ENCODE results near the gene ADCK1.
"Not testable (repeated sequence)": the region's sequence is repeated elsewhere in the genome, so short reads cannot be mapped to it uniquely, and the experiment has no call there.

Gene ADCK1

GRCh38 chr14:77793255-77793654 is 6.7 kb upstream of the ADCK1 start:
- not testable (repeated sequence) for H3K36me3 Mint-ChIP-seq, H3K27ac Mint-ChIP-seq, H3K9me3 Mint-ChIP-seq, H3K27me3 Mint-ChIP-seq, H3K4me1 Mint-ChIP-seq, H3K4me3 Mint-ChIP-seq

DNA sequence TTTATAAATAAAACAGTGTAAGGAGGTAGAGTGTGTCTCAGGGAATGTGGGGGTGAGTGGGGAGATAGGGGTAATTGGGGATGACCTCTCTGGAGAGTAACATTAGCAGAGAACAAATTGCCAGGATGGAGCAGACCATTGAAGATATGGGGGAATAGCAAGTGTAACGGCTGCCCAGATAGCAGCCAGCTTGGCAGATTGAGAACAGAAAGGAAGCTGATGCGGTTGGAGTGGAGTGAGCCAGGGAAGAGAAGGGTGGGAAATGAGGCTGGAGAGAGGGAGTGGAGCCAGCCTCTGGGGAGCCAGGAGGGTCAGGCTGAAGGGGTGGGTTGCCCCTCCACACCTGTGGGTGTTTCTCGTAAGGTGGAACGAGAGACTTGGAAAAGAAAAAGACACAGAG is 5.6 kb upstream of the ADCK1 start:
- no peaks in the 10 kb centered on the region for H3K9me3 Mint-ChIP-seq
- peaks cover 4% of the 10 kb centered on the region for H3K27me3 Mint-ChIP-seq
- H3K4me3 Mint-ChIP-seq, result no peak overlapping the region
- no peaks in the 10 kb centered on the region for H3K36me3 Mint-ChIP-seq
- H3K4me1 Mint-ChIP-seq, result peaks cover 1% of the 10 kb centered on the region
- H3K27ac Mint-ChIP-seq, result no peak overlapping the region

- Mint-ChIP-seq H3K4me1 (peaks cover 10% of the 10 kb centered on the region), H3K4me3 (peak overlapping the region; percentile 88), H3K27ac (peak overlapping the region; percentile 89)
- H3K27me3 Mint-ChIP-seq, H3K36me3 Mint-ChIP-seq, H3K9me3 Mint-ChIP-seq: not testable (repeated sequence)
These were observed 453 bp upstream of the ADCK1 start for GRCh38 chr14:77799456-77799855.

DNA sequence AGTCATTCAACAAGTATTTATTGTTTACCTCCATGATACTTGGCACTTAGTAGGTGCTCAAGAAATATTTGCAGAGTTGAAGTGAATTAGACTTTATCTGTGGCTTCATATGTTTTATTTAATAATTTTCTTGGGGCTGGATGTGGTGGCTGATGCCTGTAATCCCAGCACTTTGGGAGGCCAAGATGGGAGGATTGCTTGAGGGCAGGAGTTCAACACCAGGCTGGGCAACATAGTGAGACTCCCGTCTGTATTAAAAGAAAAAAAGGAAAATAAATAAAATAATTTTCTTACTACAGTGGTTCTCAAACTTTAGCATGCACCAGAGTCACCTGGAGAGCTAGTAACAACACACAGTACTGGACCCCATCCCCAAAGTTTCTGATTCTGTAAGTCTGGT is 905 bp downstream of the ADCK1 start:
- Mint-ChIP-seq H3K4me1 (peaks cover 10% of the 10 kb centered on the region), H3K9me3 (no peaks in the 10 kb centered on the region), H3K36me3 (no peaks in the 10 kb centered on the region), H3K4me3 (peak overlapping the region; percentile 90), H3K27ac (peak overlapping the region; percentile 79), H3K27me3 (no peaks in the 10 kb centered on the region)

DNA sequence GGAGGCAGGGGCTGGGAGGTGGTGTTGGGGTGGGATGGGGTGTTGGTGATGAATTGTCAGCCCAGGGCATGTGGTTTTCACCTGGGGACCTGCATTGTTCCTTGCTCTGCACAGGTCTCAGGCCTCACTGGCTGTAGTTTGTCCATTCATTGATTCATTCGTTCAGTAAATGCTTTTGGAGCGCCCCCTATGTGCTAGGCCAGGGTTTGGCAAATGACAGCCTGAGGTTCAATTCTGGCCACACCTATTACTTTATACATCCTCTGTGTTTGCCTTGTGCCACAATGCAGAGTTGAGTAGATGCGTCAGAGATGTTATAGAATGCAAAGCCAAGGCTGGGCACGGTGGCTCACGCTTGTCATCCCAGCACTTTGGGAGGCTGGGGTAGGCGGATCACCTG is 4.7 kb downstream of the ADCK1 start:
- Mint-ChIP-seq H3K27ac (no peak overlapping the region), H3K4me1 (peaks cover 7% of the 10 kb centered on the region), H3K36me3 (peaks cover 2% of the 10 kb centered on the region), H3K4me3 (no peak overlapping the region), H3K27me3 (no peaks in the 10 kb centered on the region), H3K9me3 (no peaks in the 10 kb centered on the region)

DNA sequence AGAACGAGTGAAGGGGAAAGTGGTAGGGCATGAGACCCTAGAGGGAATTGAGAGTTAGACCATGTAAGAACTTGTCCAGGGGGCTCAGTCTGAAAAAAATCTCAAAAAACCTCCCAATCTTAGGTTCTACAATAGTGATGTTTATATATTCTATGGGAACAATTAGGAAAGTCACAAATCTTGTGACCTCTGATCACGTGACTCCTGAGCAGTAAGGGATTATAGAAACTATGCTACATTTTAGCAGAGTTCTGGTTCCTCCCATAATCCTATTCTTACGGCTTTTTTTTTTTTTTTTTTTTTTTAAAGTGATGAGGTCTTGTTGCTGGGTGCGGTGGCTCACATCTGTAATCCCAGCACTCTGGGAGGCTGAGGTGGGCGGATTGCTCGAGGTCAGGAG is 5.8 kb downstream of the ADCK1 start:
- Mint-ChIP-seq H3K36me3 (peaks cover 2% of the 10 kb centered on the region), H3K27me3 (no peaks in the 10 kb centered on the region), H3K9me3 (no peaks in the 10 kb centered on the region), H3K4me1 (no peaks in the 10 kb centered on the region), H3K27ac (no peak overlapping the region), H3K4me3 (no peak overlapping the region)

- Mint-ChIP-seq H3K4me1 (no peaks in the 10 kb centered on the region), H3K27ac (no peak overlapping the region)
These were observed 8.3 kb downstream of the ADCK1 start for GRCh38 chr14:77808250-77808649.

GRCh38 chr14:77809011-77809410 is 9.1 kb downstream of the ADCK1 start:
- no peaks in the 10 kb centered on the region for H3K4me1 Mint-ChIP-seq
- no peak overlapping the region for H3K4me3 Mint-ChIP-seq
- no peaks in the 10 kb centered on the region for H3K27me3 Mint-ChIP-seq
- peaks cover 2% of the 10 kb centered on the region for H3K36me3 Mint-ChIP-seq
- no peaks in the 10 kb centered on the region for H3K9me3 Mint-ChIP-seq
- no peak overlapping the region for H3K27ac Mint-ChIP-seq

More at GRCh38 chr14:77808250-77808649, 8.3 kb downstream of the ADCK1 start:
- H3K36me3 Mint-ChIP-seq, result peaks cover 2% of the 10 kb centered on the region
- no peaks in the 10 kb centered on the region for H3K27me3 Mint-ChIP-seq
- no peak overlapping the region for H3K4me3 Mint-ChIP-seq
- H3K9me3 Mint-ChIP-seq, result no peaks in the 10 kb centered on the region

DNA sequence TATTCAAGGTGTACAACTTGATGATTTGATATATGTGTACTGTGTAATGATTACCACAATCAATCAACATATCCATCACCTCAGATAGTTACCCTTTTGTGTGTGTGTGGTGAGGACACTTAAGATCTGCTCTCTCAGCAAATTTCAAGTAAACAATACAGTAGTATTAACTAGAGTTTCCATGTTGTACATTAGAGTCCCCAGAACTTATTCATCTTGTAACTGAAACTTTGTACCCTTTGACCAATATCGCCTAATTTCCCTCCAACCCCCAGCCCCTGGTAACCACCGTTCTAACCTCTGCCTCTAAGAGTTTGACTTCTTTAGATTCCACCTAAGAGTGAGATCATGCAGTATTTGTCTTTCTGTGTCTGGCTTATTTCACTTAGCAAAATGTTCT is 12.1 kb downstream of the ADCK1 start:
- Mint-ChIP-seq H3K9me3 (no peaks in the 10 kb centered on the region), H3K27ac (no peak overlapping the region)

GRCh38 chr14:77812682-77813081 is 12.8 kb downstream of the ADCK1 start:
- not testable (repeated sequence) for H3K4me3 Mint-ChIP-seq, H3K36me3 Mint-ChIP-seq, H3K27ac Mint-ChIP-seq, H3K27me3 Mint-ChIP-seq, H3K4me1 Mint-ChIP-seq, H3K9me3 Mint-ChIP-seq

More for the DNA sequence above, 12.1 kb downstream of the ADCK1 start:
- H3K27me3 Mint-ChIP-seq, result no peaks in the 10 kb centered on the region
- H3K4me3 Mint-ChIP-seq, result no peak overlapping the region
- peaks cover 2% of the 10 kb centered on the region for H3K36me3 Mint-ChIP-seq
- H3K4me1 Mint-ChIP-seq, result no peaks in the 10 kb centered on the region

- Mint-ChIP-seq H3K4me1 (no peaks in the 10 kb centered on the region), H3K36me3 (peaks cover 19% of the 10 kb centered on the region)
These were observed 22.4 kb downstream of the ADCK1 start for GRCh38 chr14:77822307-77822706.

DNA sequence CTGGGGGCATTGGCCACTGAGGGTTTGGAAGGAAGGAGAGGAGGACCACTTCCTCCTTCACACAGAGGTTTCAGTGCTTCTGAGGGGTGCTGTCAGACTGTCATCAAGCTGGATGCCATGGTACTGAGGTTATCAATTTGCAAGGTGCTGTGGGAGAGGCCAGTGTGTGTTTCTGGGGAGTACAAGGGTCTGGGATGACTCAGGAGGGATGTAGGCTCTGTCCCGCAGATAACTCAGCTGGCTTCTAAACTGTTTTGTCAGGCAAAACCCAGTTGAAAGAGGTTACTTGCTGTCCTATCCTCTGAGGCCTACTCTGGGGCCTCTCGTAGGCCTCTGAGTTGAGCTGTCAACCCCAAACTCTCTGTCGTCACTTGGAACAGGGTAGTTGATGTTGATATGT is 22.8 kb downstream of the ADCK1 start:
- peaks cover 19% of the 10 kb centered on the region for H3K36me3 Mint-ChIP-seq
- no peaks in the 10 kb centered on the region for H3K4me1 Mint-ChIP-seq
- H3K27ac Mint-ChIP-seq, result no peak overlapping the region
- no peak overlapping the region for H3K4me3 Mint-ChIP-seq
- H3K27me3 Mint-ChIP-seq, result no peaks in the 10 kb centered on the region
- H3K9me3 Mint-ChIP-seq, result no peaks in the 10 kb centered on the region

More at GRCh38 chr14:77822307-77822706, 22.4 kb downstream of the ADCK1 start:
- no peak overlapping the region for H3K4me3 Mint-ChIP-seq
- H3K9me3 Mint-ChIP-seq, result no peaks in the 10 kb centered on the region
- H3K27ac Mint-ChIP-seq, result no peak overlapping the region
- H3K27me3 Mint-ChIP-seq, result no peaks in the 10 kb centered on the region

DNA sequence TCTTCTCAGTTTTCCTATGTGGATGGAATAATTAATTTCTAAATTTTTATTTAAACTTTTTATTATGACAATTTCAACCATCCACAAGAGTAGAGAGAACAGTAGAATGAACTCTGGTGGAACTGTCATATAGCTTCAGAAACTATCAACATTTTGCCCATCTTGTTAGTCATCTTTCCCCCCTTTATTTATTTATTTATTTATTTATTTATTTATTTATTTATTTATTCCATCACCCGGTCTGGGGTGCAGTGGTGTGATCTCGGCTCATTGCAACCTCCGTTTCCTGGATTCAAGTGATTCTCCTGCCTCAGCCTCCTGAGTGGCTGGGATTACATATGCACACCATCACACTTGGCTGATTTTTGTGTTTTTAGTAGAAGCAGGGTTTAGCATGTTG is 23.5 kb downstream of the ADCK1 start:
- Mint-ChIP-seq H3K27me3 (no peaks in the 10 kb centered on the region), H3K27ac (no peak overlapping the region), H3K4me1 (no peaks in the 10 kb centered on the region), H3K4me3 (no peak overlapping the region), H3K9me3 (no peaks in the 10 kb centered on the region), H3K36me3 (peaks cover 19% of the 10 kb centered on the region)

GRCh38 chr14:77825895-77826519 is 26.1 kb downstream of the ADCK1 start:
- Mint-ChIP-seq H3K36me3 (peaks cover 21% of the 10 kb centered on the region), H3K4me1 (no peaks in the 10 kb centered on the region), H3K4me3 (no peak overlapping the region), H3K27ac (no peak overlapping the region), H3K27me3 (no peaks in the 10 kb centered on the region), H3K9me3 (no peaks in the 10 kb centered on the region)

GRCh38 chr14:77830692-77831091 is 30.8 kb downstream of the ADCK1 start:
- Mint-ChIP-seq H3K27me3 (no peaks in the 10 kb centered on the region), H3K4me3 (no peak overlapping the region), H3K4me1 (no peaks in the 10 kb centered on the region), H3K27ac (no peak overlapping the region), H3K9me3 (no peaks in the 10 kb centered on the region), H3K36me3 (peaks cover 18% of the 10 kb centered on the region)

DNA sequence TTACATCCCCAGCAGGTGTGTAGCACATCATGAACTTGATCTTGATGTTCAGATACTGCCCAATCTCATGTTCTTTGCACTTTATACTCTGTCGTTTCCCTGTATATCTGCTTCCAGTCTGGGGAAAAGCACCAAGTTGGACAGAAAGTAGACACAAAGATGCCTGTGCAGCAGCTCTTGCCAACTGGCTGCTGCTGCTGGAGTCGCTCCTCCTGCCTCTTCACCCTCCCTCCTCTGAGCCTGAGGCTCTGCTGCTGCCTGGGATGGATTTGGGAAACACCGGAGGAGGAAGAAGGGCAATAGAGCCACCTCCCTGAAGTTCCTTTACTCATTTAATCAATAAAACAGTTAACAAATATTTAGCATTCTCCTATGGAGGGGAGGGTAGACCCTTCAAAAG is 32.4 kb downstream of the ADCK1 start:
- Mint-ChIP-seq H3K27me3 (no peaks in the 10 kb centered on the region), H3K9me3 (no peaks in the 10 kb centered on the region), H3K27ac (no peak overlapping the region), H3K36me3 (peaks cover 17% of the 10 kb centered on the region), H3K4me3 (no peak overlapping the region), H3K4me1 (no peaks in the 10 kb centered on the region)

- Mint-ChIP-seq H3K27ac (no peak overlapping the region), H3K27me3 (no peaks in the 10 kb centered on the region), H3K4me1 (peaks cover 5% of the 10 kb centered on the region), H3K9me3 (no peaks in the 10 kb centered on the region), H3K4me3 (no peak overlapping the region), H3K36me3 (peaks cover 12% of the 10 kb centered on the region)
These were observed 38.0 kb downstream of the ADCK1 start for GRCh38 chr14:77837926-77838325.

Data from activated naive CD4-positive, alpha-beta T cell treated with anti-CD3 and anti-CD28 coated beads, Interleukin-2, amount 50 U/mL, for 24 hours (primary cell).